A549 treated with dexamethasone at 1 μM for 4 hours (cell line): ENCODE results near the gene WNT8B. TPM values are rescaled to one million over a fixed set of nuclear protein-coding genes. Genes with fewer than 3 reads are reported as not detected.

Experiments
- total RNA-seq: library from RNA; stranded (reverse); fragments of 200-300 nt; extraction: Qiagen RNA extraction; gene quantifications from 5 replicates; pipeline ENCODE4 v1.2.3, GENCODE V29; 2022

WNT8B gene, protein sequence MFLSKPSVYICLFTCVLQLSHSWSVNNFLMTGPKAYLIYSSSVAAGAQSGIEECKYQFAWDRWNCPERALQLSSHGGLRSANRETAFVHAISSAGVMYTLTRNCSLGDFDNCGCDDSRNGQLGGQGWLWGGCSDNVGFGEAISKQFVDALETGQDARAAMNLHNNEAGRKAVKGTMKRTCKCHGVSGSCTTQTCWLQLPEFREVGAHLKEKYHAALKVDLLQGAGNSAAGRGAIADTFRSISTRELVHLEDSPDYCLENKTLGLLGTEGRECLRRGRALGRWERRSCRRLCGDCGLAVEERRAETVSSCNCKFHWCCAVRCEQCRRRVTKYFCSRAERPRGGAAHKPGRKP
- total RNA-seq, result 0.05 TPM in 1 of 5 replicates, not detected in the others

GRCh38 chr10:100462709-100463108 is at the start of gene WNT8B:
TSS of gene WNT8B (plus strand) at chr10:100463009. CDS start at chr10:100463169, 160 bp downstream.

DNA sequence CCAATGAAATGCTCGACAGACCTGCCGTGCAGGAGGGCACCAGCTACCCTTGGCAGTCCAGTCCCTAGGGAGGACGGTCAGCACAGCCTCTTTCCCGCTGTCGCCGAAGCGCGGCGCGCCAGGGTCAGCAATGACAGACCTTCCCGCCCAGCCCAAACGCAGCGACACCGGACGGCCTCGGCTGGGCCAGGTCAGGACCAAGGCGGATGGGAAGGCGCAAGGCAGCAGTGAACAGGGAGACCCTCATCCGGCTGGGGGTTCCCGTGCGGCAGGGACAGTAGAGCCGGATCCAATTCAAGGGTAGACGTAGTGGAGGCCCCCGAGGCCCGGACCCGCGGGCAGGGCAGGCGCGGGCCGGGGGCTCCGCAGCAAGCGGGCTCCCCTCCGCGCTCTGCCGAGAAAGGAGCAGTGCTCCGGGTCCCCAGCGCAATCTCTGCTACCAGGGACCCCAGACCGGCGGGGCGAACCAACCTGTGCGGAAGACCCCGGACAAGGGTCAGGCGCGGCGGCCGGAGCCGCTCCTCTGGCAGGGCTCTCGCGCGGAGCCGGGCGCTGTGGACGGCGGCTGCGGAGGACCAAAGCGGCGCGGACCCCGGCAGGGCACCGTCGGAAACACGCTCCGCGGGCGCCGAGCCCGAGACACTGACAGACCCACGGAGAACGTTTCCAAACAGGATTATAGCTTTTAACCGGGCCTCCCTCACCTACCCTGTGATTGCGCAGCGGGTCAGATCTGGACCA is 56.7 kb downstream of the WNT8B start, which contains the start of gene SEC31B:
Gene SEC31B, minus strand, starts transcription at position 551 of the 741 bp plus-strand sequence. CDS start 2,909 bp downstream, outside the sequence.

DNA sequence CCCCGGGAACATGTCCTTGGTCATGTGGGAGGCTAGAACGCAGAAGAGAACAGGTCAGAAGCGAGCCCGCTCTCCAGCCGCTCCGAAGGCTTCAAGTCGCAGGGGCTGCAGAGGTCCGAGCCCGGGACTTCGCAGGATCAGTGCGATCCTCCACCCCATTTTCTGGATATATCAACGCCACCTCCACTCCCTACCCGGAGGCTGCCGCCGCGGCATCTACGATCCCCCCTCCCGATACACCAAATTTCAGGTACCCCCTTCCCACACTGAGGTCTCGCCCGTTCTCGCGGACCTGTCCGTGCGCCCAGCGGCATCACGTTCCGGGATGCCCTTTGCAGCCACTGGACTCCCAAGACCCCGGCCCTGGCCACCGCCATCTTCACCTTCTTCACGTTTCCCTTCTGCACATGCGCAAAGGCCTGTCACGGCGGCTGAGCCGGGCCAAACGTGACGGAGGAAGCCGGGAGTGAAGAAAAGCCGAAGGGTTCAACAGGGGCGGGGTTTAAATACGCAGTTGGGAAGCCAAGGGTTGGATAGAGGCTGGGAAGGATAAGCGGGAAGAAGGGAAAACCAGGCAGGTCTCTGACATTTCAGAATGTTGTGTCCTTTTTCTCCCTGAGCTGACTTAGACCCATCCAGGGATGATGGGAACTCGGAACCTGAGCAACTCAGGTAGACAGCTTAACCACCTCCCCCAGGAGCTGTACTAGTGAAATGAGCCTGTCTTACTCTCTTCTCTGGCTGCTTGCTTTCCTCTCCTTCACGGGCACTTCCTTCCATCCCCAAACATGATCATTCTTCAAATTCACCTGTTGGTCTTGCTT is 66.9 kb downstream of the WNT8B start, which contains the start of gene NDUFB8:
Gene NDUFB8, minus strand, starts transcription at position 397 of the 824 bp plus-strand sequence. Its CDS starts 20 bp downstream, at position 377.

Other genes with a start within 250 kb of the WNT8B start
- 18.7 to 24.1 TPM (median 20.6 TPM) in 5 replicates for gene CHUK, start 233.4 kb upstream of the WNT8B start, total RNA-seq
- 21.2 to 23.1 TPM (median 22.0 TPM) in 5 replicates for gene CWF19L1, start 195.4 kb upstream of the WNT8B start, total RNA-seq
- gene BLOC1S2, start 176.3 kb upstream of the WNT8B start, total RNA-seq, result 89.2 to 110 TPM (median 93.5 TPM) in 5 replicates
- gene PKD2L1, start 132.8 kb upstream of the WNT8B start, total RNA-seq, result 0.11 to 0.38 TPM (median 0.19 TPM) in 5 replicates
- gene SCD, start 115.8 kb upstream of the WNT8B start, total RNA-seq, result 148 to 219 TPM (median 171 TPM) in 5 replicates
- gene SEC31B, start 56.9 kb downstream of the WNT8B start, total RNA-seq, result 0.79 to 2.1 TPM (median 1.7 TPM) in 5 replicates
- gene NDUFB8, start 66.9 kb downstream of the WNT8B start, total RNA-seq, result 279 to 297 TPM (median 292 TPM) in 5 replicates
- 9.8 to 26.0 TPM (median 21.0 TPM) in 5 replicates for gene HIF1AN, start 72.9 kb downstream of the WNT8B start, total RNA-seq